ENCODE results near the gene ASPHD2. TPM values are rescaled to one million over a fixed set of nuclear protein-coding genes. Genes with fewer than 3 reads are reported as not detected.
"Not testable (repeated sequence)": the region's sequence is repeated elsewhere in the genome, so short reads cannot be mapped to it uniquely, and the experiment has no call there.

Gene ASPHD2
- total RNA-seq, 2 donors from 2014 or later: 3.5 to 15.1 TPM

DNA sequence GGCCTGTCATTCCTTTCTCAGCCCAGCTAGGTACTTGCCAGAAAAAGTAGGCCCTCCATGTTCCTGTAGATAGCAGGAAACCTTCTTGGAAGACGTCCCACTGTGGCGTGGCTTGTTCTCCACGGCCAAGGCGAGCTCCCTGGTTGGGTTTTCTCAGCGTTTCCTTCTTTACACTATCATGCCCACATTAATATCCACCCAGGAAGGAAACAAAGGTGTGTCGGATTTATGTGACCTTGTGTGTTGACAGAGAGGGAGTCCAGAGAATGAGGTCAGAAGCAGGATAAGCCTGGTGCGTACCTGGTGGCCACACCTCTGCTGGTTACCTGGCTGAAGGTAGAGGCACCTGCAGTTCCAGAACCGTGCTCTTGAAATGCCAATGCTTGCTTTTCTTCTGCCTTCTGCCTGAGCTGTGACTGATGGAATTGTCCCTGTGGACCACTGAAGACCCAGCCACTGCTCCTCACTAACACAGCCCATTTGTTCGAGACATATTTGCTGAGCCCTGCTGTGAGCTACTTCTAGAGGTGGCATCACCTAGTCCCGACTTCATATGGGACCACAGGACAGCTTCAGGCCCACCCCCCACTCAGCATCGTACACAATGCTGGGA lies 7.9 kb downstream of the ASPHD2 start:
- no peaks in the 10 kb centered on the region for H3K9me3 Mint-ChIP-seq
- DNase-seq (ENCODE audit: low spot score in 2 of 2) (no peak), ATAC-seq (no peak)
- peak overlapping the region in 1 of 2 donors; percentile 29 for H3K27ac Mint-ChIP-seq
- H3K36me3 Mint-ChIP-seq: peaks cover 19 to 31% of the 10 kb centered on the region in 2 donors

DNA sequence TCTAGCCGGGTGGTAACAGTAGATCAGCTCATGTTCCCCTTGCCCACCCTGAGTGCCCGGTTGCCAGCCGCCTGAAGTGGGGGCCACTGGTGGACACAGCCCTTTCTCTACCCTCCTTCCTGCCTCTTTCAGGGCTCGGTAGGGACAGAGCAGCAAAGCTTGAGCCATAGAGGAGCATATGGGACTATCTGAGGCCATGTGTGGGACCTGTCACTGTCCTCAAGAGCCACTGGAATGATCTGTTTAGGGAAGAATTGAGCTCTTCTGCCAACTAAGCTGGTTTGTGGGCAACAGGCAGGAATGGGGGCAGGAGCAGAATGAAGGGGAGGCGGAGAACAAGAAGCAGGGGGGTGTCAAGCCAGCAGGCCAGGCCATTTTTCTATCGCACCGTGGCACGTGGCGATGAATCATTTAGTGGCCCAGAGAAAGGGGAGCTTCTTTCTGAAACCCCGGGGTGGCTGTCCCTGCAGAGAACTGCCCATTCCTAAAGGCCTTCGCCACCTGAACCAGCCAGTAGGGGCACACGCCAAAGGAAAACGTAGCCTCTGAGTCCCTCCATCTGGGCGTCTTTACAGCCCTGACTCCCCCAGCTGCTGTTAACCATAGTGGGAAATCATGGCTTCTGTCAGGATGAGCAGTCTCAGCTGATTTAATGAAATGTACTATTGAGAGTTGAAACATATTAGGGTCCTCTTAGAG lies 8.8 kb downstream of the ASPHD2 start:
- H3K9me3 Mint-ChIP-seq: no peaks in the 10 kb centered on the region
- H3K36me3 Mint-ChIP-seq: peaks cover 19 to 30% of the 10 kb centered on the region in 2 donors
- DNase-seq (ENCODE audit: low spot score in 2 of 2) (no peak), ATAC-seq (no peak)
- H3K27ac Mint-ChIP-seq: peak overlapping the region in 1 of 2 donors; percentile 56

DNA sequence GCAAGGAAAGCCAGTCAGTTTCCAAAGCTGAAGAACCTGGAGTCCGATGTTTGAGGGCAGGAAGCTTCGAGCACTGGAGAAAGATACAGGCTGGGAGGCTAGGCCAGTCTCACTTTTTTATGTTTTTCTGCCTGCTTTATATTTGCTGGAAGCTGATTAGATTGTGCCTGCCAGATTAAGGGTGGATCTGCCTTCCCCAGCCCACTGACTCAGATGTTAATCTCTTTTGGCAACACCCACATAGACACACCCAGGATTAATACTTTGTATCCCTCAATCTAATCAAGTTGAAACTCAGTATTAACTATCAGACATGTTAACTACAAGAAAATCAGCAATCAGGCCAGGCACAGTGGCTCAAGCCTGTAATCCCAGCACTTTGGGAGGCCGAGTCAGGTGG lies 9.7 kb downstream of the ASPHD2 start:
- peaks cover 15 to 22% of the 10 kb centered on the region in 2 donors for H3K36me3 Mint-ChIP-seq
- not testable (repeated sequence) for DNase-seq (ENCODE audit: low spot score in 2 of 2); H3K27ac Mint-ChIP-seq; ATAC-seq; H3K9me3 Mint-ChIP-seq

DNA sequence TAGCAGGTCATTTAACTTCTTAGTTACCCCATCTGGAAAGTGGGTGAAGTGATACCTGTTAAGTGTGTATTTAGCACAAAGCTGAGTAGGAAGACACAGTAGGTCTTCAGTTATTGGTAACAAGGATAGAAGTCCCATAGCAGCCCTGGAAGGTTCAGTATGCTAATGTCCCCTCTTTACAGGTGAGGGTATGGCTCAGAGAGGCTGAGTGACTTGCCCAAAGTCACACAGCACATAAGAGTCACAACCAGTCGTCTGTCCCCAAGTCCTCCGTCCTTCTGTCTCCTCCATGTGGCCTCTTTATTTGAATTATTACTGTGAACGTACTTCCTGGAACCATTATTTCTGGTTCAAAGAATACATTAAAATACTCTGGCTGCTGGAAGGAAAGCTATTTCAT lies 10.5 kb downstream of the ASPHD2 start:
- no peak for DNase-seq (ENCODE audit: low spot score in 2 of 2)
- no peak overlapping the region for H3K27ac Mint-ChIP-seq
- peaks cover 8 to 20% of the 10 kb centered on the region in 2 donors for H3K36me3 Mint-ChIP-seq
- no peaks in the 10 kb centered on the region for H3K9me3 Mint-ChIP-seq
- no peak for ATAC-seq

DNA sequence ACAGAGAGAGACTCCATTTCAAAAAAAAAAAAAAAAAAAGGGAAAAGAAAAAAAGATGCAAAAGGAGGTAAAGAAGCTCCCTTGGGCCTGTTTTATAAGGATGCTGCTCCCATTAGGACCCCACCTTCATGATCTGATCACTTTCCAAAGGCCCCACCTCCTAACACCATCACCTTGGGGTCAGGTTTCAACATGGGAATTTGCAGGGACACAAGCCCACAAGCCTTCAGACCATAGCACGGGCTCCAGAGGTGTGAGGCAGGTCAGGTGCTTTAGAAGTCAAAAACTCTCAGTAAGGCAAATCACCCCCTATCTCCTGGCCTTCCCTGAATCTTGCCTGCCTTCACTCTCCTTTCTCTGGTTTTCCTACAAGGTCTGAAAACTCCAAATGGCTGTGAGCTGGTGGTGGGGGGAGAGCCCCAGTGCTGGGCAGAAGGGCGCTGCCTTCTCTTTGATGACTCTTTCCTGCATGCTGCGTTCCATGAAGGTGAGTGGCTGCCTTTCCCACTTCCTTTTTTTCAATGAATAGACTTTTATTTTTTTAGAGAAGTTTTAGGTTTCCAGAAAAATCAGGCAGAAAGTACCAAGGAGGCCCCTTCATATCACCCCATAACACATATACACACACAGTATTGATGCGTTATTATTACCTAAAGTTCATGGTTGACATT lies 13.2 kb downstream of the ASPHD2 start:
- DNase-seq (ENCODE audit: low spot score in 2 of 2) (no peak), ATAC-seq (no peak)
- peaks cover 0 to 6% of the 10 kb centered on the region in 2 donors for H3K36me3 Mint-ChIP-seq
- H3K9me3 Mint-ChIP-seq: no peaks in the 10 kb centered on the region
- H3K27ac Mint-ChIP-seq: peak overlapping the region in 1 of 2 donors; percentile 75

DNA sequence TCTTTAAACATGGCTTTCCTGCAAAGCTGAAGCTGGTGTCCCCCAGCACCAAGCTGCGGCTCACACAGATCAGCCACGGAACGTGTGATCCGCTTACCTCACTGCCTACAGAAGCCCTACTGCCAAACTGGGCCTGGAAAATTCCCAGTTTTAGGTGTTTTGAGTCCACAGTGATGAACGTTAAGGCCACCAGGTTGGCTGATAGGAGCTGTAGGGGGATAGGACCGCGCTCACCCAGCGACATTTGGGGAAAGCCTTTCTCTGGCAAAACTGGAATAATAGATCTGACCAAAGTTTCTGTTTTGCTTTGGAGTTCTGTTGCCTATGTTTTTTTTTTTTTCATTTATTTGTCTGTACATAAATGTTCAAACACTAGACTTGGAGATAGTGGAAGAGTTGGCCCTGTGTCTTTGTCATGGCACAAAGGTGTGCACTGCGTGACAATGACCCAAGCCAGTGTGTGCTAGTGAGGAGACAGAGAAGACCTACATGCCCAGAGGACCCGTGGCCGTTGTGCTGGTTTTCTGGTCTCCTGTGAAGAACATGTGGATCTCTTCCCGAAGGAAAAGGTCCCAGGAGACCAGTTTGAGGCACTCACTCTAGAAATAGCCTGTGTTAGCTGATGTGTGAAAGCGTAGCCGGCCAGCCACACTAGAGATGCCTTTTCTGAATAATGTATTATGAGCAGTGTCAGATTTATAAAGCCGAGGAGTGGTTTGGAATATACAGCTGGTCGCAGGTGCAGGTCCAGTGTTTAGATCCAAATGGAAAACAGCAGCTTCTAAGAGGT lies 15.0 kb downstream of the ASPHD2 start:
- Mint-ChIP-seq H3K27ac (peak overlapping the region in 1 of 2 donors; percentile 85), H3K36me3 (peaks cover 0 to 6% of the 10 kb centered on the region in 2 donors), H3K9me3 (no peaks in the 10 kb centered on the region)
- ATAC-seq (no peak), DNase-seq (ENCODE audit: low spot score in 2 of 2) (no peak)

DNA sequence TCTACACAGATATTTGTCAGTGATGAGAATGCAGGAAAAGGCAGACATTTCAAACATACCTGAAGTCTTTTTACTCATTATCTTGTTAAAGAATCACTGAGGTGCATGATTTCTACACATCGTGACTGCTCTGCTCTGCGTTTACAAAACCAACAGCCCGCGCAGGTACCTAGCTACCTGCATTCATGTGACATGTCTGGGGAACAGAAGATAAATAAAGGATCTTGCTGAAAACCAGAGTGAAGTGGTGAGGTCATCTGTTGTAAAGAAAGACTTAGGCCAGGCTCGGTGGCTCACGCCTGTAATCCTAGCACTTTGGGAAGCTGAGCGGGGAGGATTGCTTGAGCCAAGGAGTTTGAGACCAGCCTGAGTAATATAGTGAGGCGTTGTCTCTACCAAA lies 15.7 kb downstream of the ASPHD2 start:
- ATAC-seq (no peak), DNase-seq (ENCODE audit: low spot score in 2 of 2) (no peak)
- peaks cover 0 to 6% of the 10 kb centered on the region in 2 donors for H3K36me3 Mint-ChIP-seq
- H3K9me3 Mint-ChIP-seq: no peaks in the 10 kb centered on the region
- H3K27ac Mint-ChIP-seq: peak overlapping the region in 1 of 2 donors; percentile 22

DNA sequence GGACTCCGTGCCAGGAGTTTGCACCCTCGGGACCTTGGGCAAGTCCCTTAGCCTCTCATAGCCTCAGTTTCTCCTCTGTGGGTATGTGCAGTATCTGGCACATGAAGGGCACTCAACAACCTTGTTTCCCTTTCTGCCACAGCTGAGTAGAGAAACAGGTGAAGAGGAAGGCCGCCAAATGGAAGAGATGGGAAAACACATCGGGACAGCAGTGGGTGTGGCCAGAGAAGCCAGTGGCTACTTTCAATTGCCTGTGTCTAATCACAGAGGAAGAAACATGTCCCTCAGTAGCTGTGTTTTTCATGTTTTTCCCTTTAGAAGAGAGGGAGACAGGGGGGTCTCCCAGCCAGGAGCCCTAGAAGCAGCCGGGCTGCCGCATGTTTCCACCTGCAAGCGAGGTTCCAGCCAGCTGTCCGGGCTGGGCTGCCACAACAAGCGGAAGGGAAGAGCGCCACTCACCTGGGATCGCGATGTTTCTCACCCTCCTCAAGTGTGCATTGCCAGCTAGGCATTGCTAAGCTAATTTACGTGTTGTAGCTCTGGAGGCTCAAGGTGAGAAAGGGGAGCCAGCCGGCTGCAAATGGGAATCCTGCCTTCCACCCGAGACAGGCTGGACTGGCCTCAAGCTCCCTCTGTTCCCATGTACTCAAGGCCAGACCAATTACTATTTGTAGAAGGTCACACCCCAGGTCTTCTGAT lies 16.7 kb downstream of the ASPHD2 start:
- no peak for DNase-seq (ENCODE audit: low spot score in 2 of 2)
- Mint-ChIP-seq H3K27ac (peak overlapping the region in 1 of 2 donors; percentile 22), H3K9me3 (no peaks in the 10 kb centered on the region), H3K36me3 (peaks cover 0 to 6% of the 10 kb centered on the region in 2 donors)
- ATAC-seq: no peak

DNA sequence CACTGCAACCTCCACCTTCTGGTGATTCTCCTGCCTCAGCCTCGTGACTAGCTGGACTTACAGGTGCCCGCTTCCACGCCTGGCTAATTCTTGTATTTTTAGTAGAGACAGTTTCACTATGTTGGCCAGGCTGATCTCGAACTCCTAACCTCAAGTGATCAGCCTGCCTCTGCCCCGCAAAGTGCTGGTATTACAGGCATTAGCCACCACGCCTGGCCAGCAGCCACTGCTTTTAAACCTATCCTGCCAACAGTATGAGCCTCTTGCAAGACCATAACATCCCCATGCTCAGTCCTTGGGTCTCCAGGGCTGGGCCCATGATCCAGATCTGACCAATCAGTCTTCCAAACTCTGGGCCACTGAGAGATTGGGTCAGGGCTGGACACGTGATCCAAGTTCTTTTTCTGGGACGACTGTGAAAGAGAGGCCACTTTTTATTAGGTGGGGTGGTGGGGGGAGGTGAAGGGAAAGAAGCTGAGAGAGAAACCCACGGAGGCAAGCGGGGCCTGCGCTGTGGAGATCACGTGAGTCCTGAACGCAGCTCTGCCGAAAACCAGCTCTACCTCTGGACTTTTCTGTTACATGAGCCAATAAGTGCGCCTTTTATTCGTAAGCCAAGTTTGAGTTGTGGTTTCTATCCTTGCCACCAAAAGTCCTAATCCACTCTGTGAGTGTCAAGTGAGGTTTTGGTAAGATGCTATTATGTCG lies 17.9 kb downstream of the ASPHD2 start:
- H3K9me3 Mint-ChIP-seq: no peaks in the 10 kb centered on the region
- ATAC-seq (no peak), DNase-seq (ENCODE audit: low spot score in 2 of 2) (no peak)
- H3K27ac Mint-ChIP-seq: peak overlapping the region; percentile 53 to 61
- H3K36me3 Mint-ChIP-seq: peaks cover 0 to 6% of the 10 kb centered on the region in 2 donors

DNA sequence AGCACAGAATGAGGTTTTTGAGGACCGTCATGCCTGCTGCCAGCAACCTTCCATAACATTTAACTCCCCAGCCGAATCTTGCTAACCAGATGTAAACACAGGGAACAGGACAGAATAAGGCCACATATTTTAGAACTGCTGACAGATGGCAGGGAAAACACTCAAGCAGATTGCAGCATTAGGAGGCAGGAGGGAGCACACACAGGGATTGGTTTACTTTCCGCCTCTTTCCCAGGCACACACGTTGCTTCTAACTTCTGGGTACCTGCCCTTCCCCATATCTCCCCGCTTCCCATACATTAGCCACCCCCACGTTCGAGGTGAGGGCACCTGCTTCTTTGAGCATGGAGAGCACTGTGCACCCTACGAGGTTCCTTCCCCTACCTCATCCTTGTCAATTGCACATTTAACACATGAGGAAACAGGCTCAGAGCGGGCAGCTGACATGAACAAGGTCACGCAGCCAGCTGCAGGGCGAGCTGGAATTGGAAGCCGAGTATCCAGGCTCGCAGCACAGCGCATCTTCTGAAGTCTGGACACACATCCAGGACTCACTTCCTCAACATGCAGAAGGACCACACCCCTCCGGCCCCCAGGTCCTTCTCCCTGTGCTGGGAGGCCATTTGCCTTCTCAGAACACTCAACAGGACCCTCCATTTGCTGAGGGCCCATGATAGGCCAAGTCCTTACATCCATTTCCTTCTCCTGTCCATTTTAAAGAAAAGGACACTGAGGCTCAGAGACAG lies 18.7 kb downstream of the ASPHD2 start:
- peaks cover 0 to 6% of the 10 kb centered on the region in 2 donors for H3K36me3 Mint-ChIP-seq
- ATAC-seq: no peak
- DNase-seq (ENCODE audit: low spot score in 2 of 2): no peak
- H3K27ac Mint-ChIP-seq: peak overlapping the region; percentile 53 to 91
- H3K9me3 Mint-ChIP-seq: no peaks in the 10 kb centered on the region

DNA sequence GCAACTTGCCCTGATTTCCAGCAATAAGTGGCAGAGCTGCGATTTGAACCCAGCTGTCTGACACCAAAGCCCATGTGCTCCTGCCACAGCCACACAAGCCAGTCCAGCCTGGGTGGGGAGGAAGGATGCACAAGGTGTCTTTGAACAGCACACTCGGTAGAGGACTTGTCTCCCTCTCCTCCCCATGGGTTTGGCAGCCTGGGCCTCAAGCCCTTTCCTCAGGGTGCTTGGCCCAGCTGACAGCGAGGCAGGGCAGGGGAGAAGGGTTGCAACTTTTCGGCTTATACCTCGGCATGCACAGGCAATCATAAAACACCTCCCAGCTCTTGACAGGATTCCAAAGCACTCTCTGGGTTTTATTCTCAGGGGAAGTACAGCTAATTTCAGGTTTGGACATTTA lies 19.3 kb downstream of the ASPHD2 start:
- H3K27ac Mint-ChIP-seq: peak overlapping the region; percentile 53 to 77
- ATAC-seq (no peak), DNase-seq (ENCODE audit: low spot score in 2 of 2) (no peak)
- H3K9me3 Mint-ChIP-seq: no peaks in the 10 kb centered on the region
- peaks cover 0 to 6% of the 10 kb centered on the region in 2 donors for H3K36me3 Mint-ChIP-seq

DNA sequence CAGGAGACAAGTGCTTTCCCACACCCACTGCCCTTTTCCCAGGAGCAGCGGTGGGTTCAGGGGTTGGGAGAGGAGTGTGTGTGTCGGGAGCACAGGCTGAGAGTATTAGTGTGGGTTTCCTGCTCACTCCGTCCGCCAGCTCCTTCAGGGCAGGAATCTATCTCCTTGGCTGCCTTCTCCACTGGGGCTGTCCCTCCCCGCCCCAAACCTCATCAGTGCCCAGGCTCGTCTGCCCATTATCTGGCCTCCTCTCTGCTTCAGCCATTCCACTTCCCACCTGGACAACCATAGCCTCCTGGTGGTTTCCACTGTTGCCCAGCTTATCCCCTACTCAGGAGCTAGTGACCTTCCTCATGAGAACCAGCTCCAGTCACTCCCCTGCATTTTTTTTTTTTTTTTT lies 19.9 kb downstream of the ASPHD2 start:
- Mint-ChIP-seq H3K27ac (peak overlapping the region; percentile 53 to 83), H3K36me3 (peaks cover 0 to 5% of the 10 kb centered on the region in 2 donors), H3K9me3 (no peaks in the 10 kb centered on the region)
- DNase-seq (ENCODE audit: low spot score in 2 of 2) (no peak), ATAC-seq (no peak)

DNA sequence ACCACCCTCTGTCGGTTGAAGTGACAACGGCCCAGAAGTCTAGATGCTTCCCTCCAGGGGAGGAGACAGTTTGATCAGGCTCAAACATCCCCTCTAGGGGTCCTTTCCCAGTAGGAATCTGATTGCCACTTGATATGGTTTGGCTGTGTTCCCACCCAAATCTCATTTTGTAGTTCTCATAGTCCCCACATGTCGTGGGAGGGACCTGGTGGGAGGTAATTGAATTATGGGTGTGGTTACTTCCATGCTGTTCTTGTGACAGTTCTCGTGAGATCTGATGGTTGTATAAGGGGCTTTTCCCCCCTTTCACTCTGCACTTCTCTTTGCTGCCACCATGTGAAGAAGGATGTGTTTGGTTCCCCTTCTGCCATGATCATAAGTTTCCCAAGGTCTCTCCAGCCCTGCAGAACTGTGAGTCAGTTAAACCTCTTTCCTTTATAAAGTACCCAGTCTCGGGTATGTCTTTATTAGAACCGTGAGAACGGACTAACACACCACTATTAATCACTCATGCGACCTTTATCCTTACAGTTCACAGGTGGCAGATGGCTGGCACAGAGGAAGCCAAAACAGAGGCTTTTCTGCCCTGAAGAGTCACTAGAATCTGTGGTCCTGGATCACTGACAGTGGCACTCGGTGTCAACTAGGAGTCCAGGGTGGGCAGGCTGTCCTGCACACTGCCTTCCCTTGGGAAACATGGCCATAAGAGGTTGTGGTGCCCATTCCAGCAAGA lies 21.6 kb downstream of the ASPHD2 start:
- Mint-ChIP-seq H3K9me3 (no peaks in the 10 kb centered on the region), H3K27ac (peak overlapping the region in 1 of 2 donors; percentile 46), H3K36me3 (no peaks in the 10 kb centered on the region)
- ATAC-seq: no peak
- no peak for DNase-seq (ENCODE audit: low spot score in 2 of 2)

DNA sequence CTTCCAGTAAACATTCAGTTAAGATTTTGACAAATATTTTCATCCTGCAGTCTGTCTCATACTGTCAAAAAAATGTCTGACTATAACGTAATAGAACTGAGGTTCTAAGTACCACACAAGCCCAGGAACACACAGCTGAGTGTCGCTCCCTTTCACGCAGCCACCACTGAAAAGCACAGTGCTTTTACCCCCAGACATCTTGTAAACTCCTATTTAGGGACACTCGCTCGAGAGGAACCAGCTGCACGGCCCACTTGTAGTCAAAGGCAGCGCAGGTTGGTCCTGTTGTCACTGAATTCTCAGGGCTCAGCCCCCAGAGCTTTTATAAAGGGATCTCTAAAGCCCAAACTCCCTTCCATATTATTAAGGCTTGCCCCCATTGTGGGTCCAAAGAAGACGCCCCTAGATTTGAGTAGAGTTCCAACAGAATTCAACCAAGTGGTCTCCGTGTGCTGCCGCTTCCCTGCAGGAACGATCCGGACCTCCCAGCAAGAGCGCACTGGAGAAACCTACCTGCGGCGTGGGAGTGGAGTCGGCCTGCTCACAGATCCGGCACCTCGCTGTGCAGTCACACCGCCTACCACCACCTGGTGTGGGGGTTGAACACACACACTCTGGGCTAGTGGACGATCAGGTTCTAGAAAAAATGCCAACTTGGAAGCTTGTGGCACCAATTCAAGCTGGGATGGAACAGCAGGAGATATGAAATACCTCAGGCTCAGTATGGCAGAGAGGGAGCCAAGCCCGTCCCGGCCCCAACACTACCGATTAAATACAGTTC lies 23.4 kb downstream of the ASPHD2 start:
- no peak for ATAC-seq
- Mint-ChIP-seq H3K9me3 (no peaks in the 10 kb centered on the region), H3K36me3 (peaks cover 0 to 7% of the 10 kb centered on the region in 2 donors), H3K27ac (no peak overlapping the region)
- no peak for DNase-seq (ENCODE audit: low spot score in 2 of 2)

Data from activated naive CD4-positive, alpha-beta T cell treated with anti-CD3 and anti-CD28 coated beads, Interleukin-2, amount 50 U/mL, for 72 hours (primary cell).